ENCODE measurements around the gene SRPRA.

- no peak for TF ChIP-seq CTCF (IDR thresholded peaks at IDR 0.05)
- TF ChIP-seq EZH2 (IDR thresholded peaks at IDR 0.05; ENCODE audit: borderline replicate concordance, insufficient read depth, low read depth, low read length, poor library complexity, severe bottlenecking), result no peak
Observed at GRCh38 chr11:126317432-126317755, 48.7 kb upstream of the SRPRA start.

Data from B cell (primary cell).